Breast epithelium (tissue), 3 donors: Measurements from ENCODE around the gene NPIPA5.
"Not testable (repeated sequence)": the region's sequence is repeated elsewhere in the genome, so short reads cannot be mapped to it uniquely, and the experiment has no call there.

Experiments used
- POLR2A ChIP-seq: fragments of 450-650 bp; IDR thresholded peaks from one replicate; pipeline ENCODE4 v1.6.1; 2016; ENCODE audit warnings: antibody characterized with exemption, mild to moderate bottlenecking, moderate library complexity
- TF ChIP-seq, protein P1 (sequence below), 3 donors: fragments of 450-650 bp; IDR thresholded peaks; one replicate each; pipeline ENCODE4 v1.5.1; 2016 to 2017; ENCODE audit warnings: antibody characterized with exemption in 3 of 3, mild to moderate bottlenecking in 3 of 3, moderate library complexity in 3 of 3

DNA sequence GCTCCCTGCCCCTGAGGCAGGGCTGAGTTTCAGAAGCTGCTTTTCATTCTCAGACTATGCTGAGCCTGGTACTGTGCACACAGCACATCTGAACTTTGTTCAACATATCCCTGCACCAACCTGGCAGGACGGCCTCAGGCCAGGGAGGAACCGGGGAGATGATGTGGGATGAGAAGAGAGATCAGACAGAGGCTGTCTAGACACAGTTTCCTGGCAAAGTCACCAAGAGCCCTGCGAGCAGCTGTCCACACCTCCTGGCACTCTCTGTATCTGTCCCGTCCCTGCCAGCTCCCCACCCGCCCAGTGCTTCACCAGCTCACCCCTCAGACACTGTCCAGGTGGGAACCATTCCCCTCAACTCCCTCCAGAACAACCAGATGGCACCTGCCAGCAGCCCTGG, 39.1 kb downstream of the NPIPA5 start:
- TF ChIP-seq POLR2A = not testable (repeated sequence)
- TF ChIP-seq, protein P1, sequence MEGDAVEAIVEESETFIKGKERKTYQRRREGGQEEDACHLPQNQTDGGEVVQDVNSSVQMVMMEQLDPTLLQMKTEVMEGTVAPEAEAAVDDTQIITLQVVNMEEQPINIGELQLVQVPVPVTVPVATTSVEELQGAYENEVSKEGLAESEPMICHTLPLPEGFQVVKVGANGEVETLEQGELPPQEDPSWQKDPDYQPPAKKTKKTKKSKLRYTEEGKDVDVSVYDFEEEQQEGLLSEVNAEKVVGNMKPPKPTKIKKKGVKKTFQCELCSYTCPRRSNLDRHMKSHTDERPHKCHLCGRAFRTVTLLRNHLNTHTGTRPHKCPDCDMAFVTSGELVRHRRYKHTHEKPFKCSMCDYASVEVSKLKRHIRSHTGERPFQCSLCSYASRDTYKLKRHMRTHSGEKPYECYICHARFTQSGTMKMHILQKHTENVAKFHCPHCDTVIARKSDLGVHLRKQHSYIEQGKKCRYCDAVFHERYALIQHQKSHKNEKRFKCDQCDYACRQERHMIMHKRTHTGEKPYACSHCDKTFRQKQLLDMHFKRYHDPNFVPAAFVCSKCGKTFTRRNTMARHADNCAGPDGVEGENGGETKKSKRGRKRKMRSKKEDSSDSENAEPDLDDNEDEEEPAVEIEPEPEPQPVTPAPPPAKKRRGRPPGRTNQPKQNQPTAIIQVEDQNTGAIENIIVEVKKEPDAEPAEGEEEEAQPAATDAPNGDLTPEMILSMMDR (IDR thresholded peaks at IDR 0.05) = not testable (repeated sequence)
